B cell (primary cell): ENCODE data around the gene SPRED2. TPM values are rescaled to one million over a fixed set of nuclear protein-coding genes. Genes with fewer than 3 reads are reported as not detected.

Experiments used
- ATAC-seq: fragments of 200-7000 bp; cut with Tn5 transposase; one replicate; pipeline ENCODE4 v1.10.0; 2021; ENCODE audit warnings: low read depth, mild to moderate bottlenecking, moderate number of reproducible peaks, moderate library complexity
- CTCF ChIA-PET: fragments of 350-600 bp; sonication (Branson Sonifier 250); formaldehyde crosslinking; loops from one replicate; lab custom pipeline; 2021; ENCODE audit warnings: antibody characterized with exemption, inconsistent platforms; lab: Charles Lee
- POLR2A ChIA-PET: fragments of 350-600 bp; sonication (Branson Sonifier 250); formaldehyde crosslinking; loops from one replicate; lab custom pipeline; 2021; ENCODE audit warnings: antibody characterized with exemption; lab: Charles Lee
- DNase-seq: peaks from one replicate; pipeline ENCODE4 v3.0.0; 2013
- H2AFZ ChIP-seq: 2 replicates; pipeline ENCODE4 v1.6.1; 2012; ENCODE audit warnings: mild to moderate bottlenecking, low read depth, low read length; ENCODE audit not compliant: insufficient read depth, poor library complexity, severe bottlenecking
- H3K27ac ChIP-seq, 2 donors: 1 replicate in 1 of 2; 2 replicates in 1 of 2; pipeline ENCODE4 v1.5.1; 2012 to 2013; ENCODE audit warnings: low read length in 2 of 2, mild to moderate bottlenecking in 2 of 2, moderate library complexity in 1 of 2
- H3K27me3 ChIP-seq, 4 experiments: fragments of 200-600 bp in 1 of 4; sonication (generic) in 1 of 4; replicated peaks in 1 of 4; 1 replicate in 2 of 4; 2 replicates in 2 of 4; pipeline versions ENCODE4 v1.6.1 to v1.7.0; 2013 to 2016; ENCODE audit warnings: low read length in 3 of 4, mild to moderate bottlenecking in 2 of 4, mixed read lengths in 1 of 4, moderate library complexity in 1 of 4; ENCODE audit not compliant: insufficient read depth in 4 of 4, control insufficient read depth in 3 of 4; ENCODE audit errors: control extremely low read depth in 1 of 4
- H3K36me3 ChIP-seq, 2 experiments: replicated peaks in 1 of 2; 1 replicate in 1 of 2; 2 replicates in 1 of 2; pipeline versions ENCODE4 v1.6.1 to v1.7.1; 2013; ENCODE audit warnings: low read length in 1 of 2; ENCODE audit not compliant: insufficient read depth in 2 of 2, control insufficient read depth in 1 of 2; ENCODE audit errors: control extremely low read depth in 1 of 2, extremely low read depth in 1 of 2
- H3K4me1 ChIP-seq, 2 donors: fragments of 200-600 bp in 1 of 2; sonication (generic) in 1 of 2; 1 replicate in 1 of 2; 2 replicates in 1 of 2; pipeline versions ENCODE4 v1.5.1 to v1.6.1; 2013 to 2017; ENCODE audit warnings: low read length in 2 of 2; ENCODE audit not compliant: control insufficient read depth in 2 of 2, insufficient read depth in 2 of 2
- H3K4me2 ChIP-seq: replicated peaks from 2 replicates; pipeline ENCODE3; 2012; ENCODE audit warnings: mild to moderate bottlenecking, low read depth, low read length; ENCODE audit not compliant: poor library complexity, severe bottlenecking
- H3K4me3 ChIP-seq, 5 experiments: fragments of 200-600 bp in 1 of 5; sonication (generic) in 1 of 5; 1 replicate in 3 of 5; 2 replicates in 2 of 5; pipeline versions ENCODE4 v1.5.1 to v1.7.0; 2011 to 2016; ENCODE audit warnings: low read length in 4 of 5, mild to moderate bottlenecking in 4 of 5, low read depth in 2 of 5, control low read depth in 1 of 5, moderate library complexity in 1 of 5; ENCODE audit not compliant: insufficient read depth in 1 of 5; ENCODE audit errors: control extremely low read depth in 1 of 5, extremely low read depth in 1 of 5
- H3K79me2 ChIP-seq: fragments of 200-600 bp; sonication (generic); one replicate; pipeline ENCODE4 v1.6.0; 2016; ENCODE audit warnings: low read length; ENCODE audit not compliant: control insufficient read depth, insufficient read depth
- H3K9ac ChIP-seq: fragments of 200-600 bp; sonication (generic); 2 replicates; pipeline ENCODE4 v1.6.1; 2017; ENCODE audit warnings: mild to moderate bottlenecking, low read length, moderate library complexity
- H3K9me3 ChIP-seq, 3 donors: one replicate each; pipeline versions ENCODE4 v1.6.1 to v1.7.1; 2013; ENCODE audit warnings: low read length in 2 of 3; ENCODE audit not compliant: control insufficient read depth in 2 of 3, insufficient read depth in 1 of 3; ENCODE audit errors: control extremely low read depth in 1 of 3
- H4K20me1 ChIP-seq: 2 replicates; pipeline ENCODE4 v1.6.0; 2012; ENCODE audit warnings: mild to moderate bottlenecking, low read length; ENCODE audit not compliant: insufficient read depth, control insufficient read depth, poor library complexity, severe bottlenecking
- H3K27ac Mint-ChIP-seq: one replicate; pipeline ENCODE4 v1.8.0; 2021; ENCODE audit warnings: mixed read lengths
- H3K27me3 Mint-ChIP-seq: one replicate; pipeline ENCODE4 v1.8.0; 2021; ENCODE audit warnings: mixed read lengths
- H3K4me1 Mint-ChIP-seq: one replicate; pipeline ENCODE4 v1.8.0; 2021; ENCODE audit warnings: mixed read lengths
- H3K4me3 Mint-ChIP-seq: one replicate; pipeline ENCODE4 v1.8.0; 2021; ENCODE audit warnings: mixed read lengths
- H3K9me3 Mint-ChIP-seq: one replicate; pipeline ENCODE4 v1.8.0; 2022; ENCODE audit warnings: mixed read lengths; ENCODE audit not compliant: insufficient read depth
- CTCF ChIP-seq: fragments of 200-600 bp; IDR thresholded peaks from one replicate; pipeline ENCODE4 v1.8.0; 2022; ENCODE audit warnings: antibody characterized with exemption, mild to moderate bottlenecking
- EZH2 ChIP-seq: IDR thresholded peaks from 2 replicates; pipeline ENCODE4 v1.6.1; 2012; ENCODE audit warnings: borderline replicate concordance, low read depth, mild to moderate bottlenecking, moderate library complexity, low read length; ENCODE audit not compliant: insufficient read depth, poor library complexity, severe bottlenecking
- WGBS: methylation state at CpG from one replicate; pipeline ENCODE4 v1.1.5; 2013; ENCODE audit warnings: missing lambda C conversion rate; ENCODE audit not compliant: insufficient coverage; 5-methylcytosine and 5-hydroxymethylcytosine counted together
- intact Hi-C: fragments of 100-400 bp; cut with micrococcal nuclease; formaldehyde crosslinking; loops from one replicate; pipeline ENCODE4 v1.10.0; 2022
- polyA plus RNA-seq: library from polyadenylated mRNA; depleted of rRNA; stranded (reverse); fragments of >200 nt; gene quantifications from 2 replicates; pipeline ENCODE4 v1.2.3, GENCODE V29; 2012
- total RNA-seq, 2 donors: library from RNA; stranded (reverse); fragments of 120-200 nt in 1 of 2; gene quantifications; 1 replicate in 1 of 2; 2 replicates in 1 of 2; pipeline versions ENCODE4 v1.2.3 to v1.2.4, GENCODE V29; 2013 to 2022

The SPRED2 gene
- total and polyA plus RNA-seq, 2 donors (not counting 1 experiment from before 2014, with no cell fraction given) = 0.40 to 1.3 TPM

- intact Hi-C loops = no loop called here
- no peak for ATAC-seq
- ChIA-PET CTCF (no interaction called here), POLR2A (no interaction called here)
- Mint-ChIP-seq H3K27ac (no peak overlapping the region), H3K4me3 (no peak overlapping the region), H3K9me3 (no peaks in the 10 kb centered on the region), H3K27me3 (peaks cover 21% of the 10 kb centered on the region), H3K4me1 (peaks cover 7% of the 10 kb centered on the region)
- H4K20me1 ChIP-seq = no peaks in the 10 kb centered on the region
- H3K4me2 ChIP-seq = no peak overlapping the region
- H3K79me2 ChIP-seq = no peaks in the 10 kb centered on the region
- peaks cover 7 to 10% of the 10 kb centered on the region in 2 donors for H3K4me1 ChIP-seq
- peaks cover 0 to 8% (median 0%) of the 10 kb centered on the region in 3 donors for H3K9me3 ChIP-seq
- no peaks in the 10 kb centered on the region for H3K36me3 ChIP-seq
- H2AFZ ChIP-seq = no peak overlapping the region
- no peak overlapping the region for H3K9ac ChIP-seq
- peaks cover 0 to 6% (median 3%) of the 10 kb centered on the region in 4 experiments for H3K27me3 ChIP-seq
- DNase-seq = no peak
- no peak for TF ChIP-seq EZH2
- TF ChIP-seq CTCF = no peak
- no peak overlapping the region for H3K4me3 ChIP-seq
- 67% methylated on average over 7 of the region's 9 CpGs for WGBS
- H3K27ac ChIP-seq = no peak overlapping the region
These were observed 112.2 kb downstream of the SPRED2 start for GRCh38 chr2:65320042-65320725.

GRCh38 chr2:65319674-65320041, 112.7 kb downstream of the SPRED2 start:
- peaks cover 0 to 6% (median 3%) of the 10 kb centered on the region in 4 experiments for H3K27me3 ChIP-seq
- H3K4me2 ChIP-seq = no peak overlapping the region
- Mint-ChIP-seq H3K27ac (no peak overlapping the region), H3K27me3 (peaks cover 20% of the 10 kb centered on the region), H3K9me3 (no peaks in the 10 kb centered on the region), H3K4me1 (peaks cover 7% of the 10 kb centered on the region), H3K4me3 (no peak overlapping the region)
- no peak for TF ChIP-seq EZH2
- TF ChIP-seq CTCF = no peak
- intact Hi-C loops = no loop called here
- ATAC-seq = no peak
- no peaks in the 10 kb centered on the region for H3K36me3 ChIP-seq
- H3K27ac ChIP-seq = no peak overlapping the region
- 100% methylated on average over 1 of the region's 1 CpG for WGBS
- ChIA-PET CTCF (no interaction called here), POLR2A (no interaction called here)
- no peaks in the 10 kb centered on the region for H4K20me1 ChIP-seq
- H3K4me3 ChIP-seq = no peak overlapping the region
- DNase-seq = no peak
- H3K4me1 ChIP-seq = peaks cover 7 to 10% of the 10 kb centered on the region in 2 donors
- peaks cover 0 to 8% (median 0%) of the 10 kb centered on the region in 3 donors for H3K9me3 ChIP-seq
- H2AFZ ChIP-seq = no peak overlapping the region
- H3K79me2 ChIP-seq = no peaks in the 10 kb centered on the region
- no peak overlapping the region for H3K9ac ChIP-seq
